Activated CD8-positive, alpha-beta T cell treated with anti-CD3 and anti-CD28 coated beads for 36 hours (primary cell): Measurements from ENCODE around the gene KIN. TPM values are rescaled to one million over a fixed set of nuclear protein-coding genes. Genes with fewer than 3 reads are reported as not detected.

Experiments
- ATAC-seq: fragments of 200-7000 bp; cut with Tn5 transposase; one replicate; pipeline ENCODE4 v1.10.0; 2021; ENCODE audit warnings: mild to moderate bottlenecking, moderate library complexity
- CTCF ChIA-PET: fragments of 350-600 bp; sonication (Branson Sonifier 250); formaldehyde crosslinking; loops from one replicate; lab custom pipeline; 2021; ENCODE audit warnings: antibody characterized with exemption; lab: Charles Lee
- POLR2A ChIA-PET: fragments of 350-600 bp; sonication (Branson Sonifier 250); formaldehyde crosslinking; loops from one replicate; lab custom pipeline; 2021; ENCODE audit warnings: antibody characterized with exemption; lab: Charles Lee
- DNase-seq: peaks from one replicate; pipeline ENCODE4 v3.0.0-alpha.2; 2020
- H3K27ac Mint-ChIP-seq: one replicate; pipeline ENCODE4 v1.8.0; 2021; ENCODE audit warnings: mild to moderate bottlenecking, mixed read lengths
- H3K27me3 Mint-ChIP-seq: one replicate; pipeline ENCODE4 v1.8.0; 2021; ENCODE audit warnings: mixed read lengths
- H3K36me3 Mint-ChIP-seq: one replicate; pipeline ENCODE4 v1.8.0; 2021; ENCODE audit warnings: low read depth, mixed read lengths
- H3K4me1 Mint-ChIP-seq: one replicate; pipeline ENCODE4 v1.8.0; 2021; ENCODE audit warnings: low read depth, mixed read lengths
- H3K4me3 Mint-ChIP-seq: one replicate; pipeline ENCODE4 v1.8.0; 2021; ENCODE audit warnings: mild to moderate bottlenecking, moderate library complexity, mixed read lengths
- H3K9me3 Mint-ChIP-seq: one replicate; pipeline ENCODE4 v1.8.0; 2021; ENCODE audit warnings: mixed read lengths
- intact Hi-C: fragments of 100-400 bp; cut with micrococcal nuclease; formaldehyde crosslinking; loops from one replicate; pipeline ENCODE4 v1.10.0; 2022
- total RNA-seq, 2 experiments: library from RNA; stranded (reverse); gene quantifications; one replicate each; pipeline ENCODE4 v1.2.3, GENCODE V29; 2021
- TF ChIP-seq, protein P1 (sequence below): fragments of 200-600 bp; IDR thresholded peaks from one replicate; pipeline ENCODE4 v1.8.0; 2022; ENCODE audit warnings: antibody characterized with exemption, mild to moderate bottlenecking

Gene KIN
- total RNA-seq, 2 experiments from 2014 or later, result 10.7 to 12.6 TPM

DNA sequence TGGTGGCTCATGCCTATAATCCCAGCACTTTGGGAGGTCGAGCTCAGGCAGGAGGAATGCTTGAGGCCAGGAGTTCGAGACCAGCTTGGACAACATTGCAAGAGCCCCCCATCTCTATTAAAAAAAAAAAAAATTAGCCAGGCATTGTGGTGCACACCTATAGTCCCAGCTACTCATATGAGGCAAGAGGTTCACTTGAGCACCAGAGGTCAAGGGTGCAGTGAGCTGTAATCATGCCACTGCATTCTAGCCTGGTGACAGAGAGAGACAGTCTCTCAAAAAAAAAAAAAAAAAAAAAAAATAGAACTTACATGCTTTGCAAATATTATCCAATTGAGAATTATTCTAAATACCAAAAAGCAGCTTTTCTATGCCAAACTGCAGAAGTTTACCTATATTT lies 11.0 kb downstream of the KIN start:
- ChIA-PET POLR2A (no interaction called here), CTCF (interaction anchor here (0.6 to 2.0 kb wide), 2 partner anchors 251 to 926 kb away, joined by 3 to 5 read pairs; no protein-coding TSS in a partner anchor)
- H3K27me3 Mint-ChIP-seq, result no peaks in the 10 kb centered on the region
- H3K4me1 Mint-ChIP-seq, result no peaks in the 10 kb centered on the region
- TF ChIP-seq, protein P1, sequence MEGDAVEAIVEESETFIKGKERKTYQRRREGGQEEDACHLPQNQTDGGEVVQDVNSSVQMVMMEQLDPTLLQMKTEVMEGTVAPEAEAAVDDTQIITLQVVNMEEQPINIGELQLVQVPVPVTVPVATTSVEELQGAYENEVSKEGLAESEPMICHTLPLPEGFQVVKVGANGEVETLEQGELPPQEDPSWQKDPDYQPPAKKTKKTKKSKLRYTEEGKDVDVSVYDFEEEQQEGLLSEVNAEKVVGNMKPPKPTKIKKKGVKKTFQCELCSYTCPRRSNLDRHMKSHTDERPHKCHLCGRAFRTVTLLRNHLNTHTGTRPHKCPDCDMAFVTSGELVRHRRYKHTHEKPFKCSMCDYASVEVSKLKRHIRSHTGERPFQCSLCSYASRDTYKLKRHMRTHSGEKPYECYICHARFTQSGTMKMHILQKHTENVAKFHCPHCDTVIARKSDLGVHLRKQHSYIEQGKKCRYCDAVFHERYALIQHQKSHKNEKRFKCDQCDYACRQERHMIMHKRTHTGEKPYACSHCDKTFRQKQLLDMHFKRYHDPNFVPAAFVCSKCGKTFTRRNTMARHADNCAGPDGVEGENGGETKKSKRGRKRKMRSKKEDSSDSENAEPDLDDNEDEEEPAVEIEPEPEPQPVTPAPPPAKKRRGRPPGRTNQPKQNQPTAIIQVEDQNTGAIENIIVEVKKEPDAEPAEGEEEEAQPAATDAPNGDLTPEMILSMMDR, result no peak
- intact Hi-C loops, result no loop called here
- DNase-seq (no peak), ATAC-seq (no peak)
- no peak overlapping the region for H3K4me3 Mint-ChIP-seq
- H3K36me3 Mint-ChIP-seq, result peaks cover 39% of the 10 kb centered on the region
- H3K9me3 Mint-ChIP-seq, result no peaks in the 10 kb centered on the region
- H3K27ac Mint-ChIP-seq, result no peak overlapping the region

DNA sequence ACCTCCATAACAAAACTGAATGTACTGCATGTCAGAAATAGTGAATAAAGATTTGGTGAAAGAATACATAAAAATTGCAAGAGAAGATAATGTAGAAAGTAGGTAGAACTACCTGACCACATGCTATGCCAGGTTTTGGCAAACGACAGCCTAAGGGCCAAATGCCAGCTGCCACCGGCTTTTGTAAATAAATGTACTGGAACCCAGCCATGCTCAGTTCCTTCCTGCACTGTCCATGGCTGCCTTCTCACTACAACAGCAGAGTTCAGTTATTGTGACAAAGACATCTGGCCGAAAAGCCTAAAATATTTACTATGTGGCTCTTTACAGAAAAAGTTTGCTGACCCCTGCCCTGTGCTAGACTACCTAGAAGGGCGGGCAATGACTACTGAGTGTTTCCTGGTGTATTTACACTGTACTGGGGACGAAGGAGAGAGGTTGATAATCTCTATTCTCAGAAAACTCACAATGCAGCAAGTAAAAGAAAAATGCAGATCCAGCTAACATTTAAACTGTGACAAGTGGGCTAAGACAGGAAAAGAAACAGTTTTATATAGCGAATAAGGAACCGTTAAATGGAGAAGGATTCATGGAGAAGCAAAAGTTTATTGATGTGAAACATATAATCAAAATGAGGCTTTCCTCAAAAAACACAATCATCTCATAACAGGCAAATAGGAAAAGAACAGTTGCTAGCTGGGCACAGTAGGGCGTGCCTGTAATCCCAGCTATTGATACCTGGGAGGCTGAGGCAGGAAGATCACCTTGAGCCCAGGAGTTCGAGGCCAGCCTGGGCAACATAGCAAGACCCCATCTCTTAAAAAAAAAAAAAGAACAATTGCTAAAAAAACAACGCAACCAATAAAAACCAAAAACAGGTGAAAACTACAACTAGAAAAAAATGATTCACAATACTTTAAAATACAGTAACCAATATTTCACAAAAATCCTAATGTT lies 13.7 kb downstream of the KIN start:
- intact Hi-C loops, result no loop called here
- TF ChIP-seq, protein P1, result no peak
- Mint-ChIP-seq H3K36me3 (peaks cover 36% of the 10 kb centered on the region), H3K9me3 (no peaks in the 10 kb centered on the region), H3K4me1 (no peaks in the 10 kb centered on the region), H3K27me3 (no peaks in the 10 kb centered on the region), H3K27ac (no peak overlapping the region), H3K4me3 (no peak overlapping the region)
- ATAC-seq (no peak), DNase-seq (no peak)
- POLR2A ChIA-PET, result no interaction called here
- CTCF ChIA-PET, result interaction anchor here (1.0 kb wide), 1 partner anchor 14 kb away, joined by 3 read pairs; the partner anchor contains the start of genes ATP5F1C and KIN

DNA sequence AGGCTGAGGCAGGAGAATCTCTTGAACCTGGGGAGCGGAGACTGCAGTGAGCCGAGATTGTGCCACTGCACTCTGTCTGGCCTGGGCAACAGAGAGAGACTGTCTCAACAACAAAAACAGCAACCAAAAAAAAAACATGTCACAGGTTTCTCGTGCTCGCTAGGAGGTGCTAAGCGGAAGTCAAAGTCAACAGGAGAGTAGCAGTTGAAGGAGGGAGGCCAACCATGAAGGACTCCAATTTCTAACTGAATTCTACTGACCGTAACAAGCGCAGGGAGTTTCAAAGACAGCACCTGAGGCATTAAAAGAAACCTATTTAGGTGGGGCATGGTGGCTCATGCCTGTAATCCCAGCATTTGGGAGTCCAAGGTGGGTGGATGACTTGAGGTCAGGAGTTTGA lies 19.4 kb downstream of the KIN start:
- Mint-ChIP-seq H3K27me3 (no peaks in the 10 kb centered on the region), H3K4me1 (no peaks in the 10 kb centered on the region), H3K36me3 (peaks cover 31% of the 10 kb centered on the region), H3K9me3 (no peaks in the 10 kb centered on the region), H3K27ac (no peak overlapping the region), H3K4me3 (no peak overlapping the region)
- CTCF ChIA-PET, result no interaction called here
- no peak for DNase-seq
- intact Hi-C loops, result no loop called here
- POLR2A ChIA-PET, result no interaction called here
- TF ChIP-seq, protein P1, result no peak
- ATAC-seq, result no peak

DNA sequence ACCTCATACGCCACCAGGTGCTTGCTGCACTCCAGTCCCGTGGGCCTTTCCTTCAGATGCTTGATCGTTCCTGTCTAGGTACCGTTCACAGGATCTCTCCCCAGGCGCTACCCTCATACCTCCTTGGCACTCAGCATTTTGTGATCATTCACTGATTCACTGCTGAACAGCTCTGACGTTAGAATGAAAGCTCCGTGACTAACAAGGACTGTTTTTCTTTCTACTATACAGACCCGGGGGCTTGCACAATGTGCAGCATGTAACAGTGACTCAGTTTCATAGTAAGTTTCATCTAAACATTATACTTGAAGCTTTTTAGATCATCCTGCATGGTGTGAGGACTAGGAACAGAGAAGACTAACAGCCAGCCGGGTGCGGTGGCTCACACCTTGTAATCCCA lies 20.6 kb downstream of the KIN start:
- CTCF ChIA-PET, result no interaction called here
- Mint-ChIP-seq H3K27ac (no peak overlapping the region), H3K36me3 (peaks cover 35% of the 10 kb centered on the region), H3K27me3 (no peaks in the 10 kb centered on the region), H3K9me3 (no peaks in the 10 kb centered on the region), H3K4me1 (no peaks in the 10 kb centered on the region), H3K4me3 (no peak overlapping the region)
- intact Hi-C loops, result no loop called here
- TF ChIP-seq, protein P1, result no peak
- POLR2A ChIA-PET, result no interaction called here
- ATAC-seq (no peak), DNase-seq (no peak)

DNA sequence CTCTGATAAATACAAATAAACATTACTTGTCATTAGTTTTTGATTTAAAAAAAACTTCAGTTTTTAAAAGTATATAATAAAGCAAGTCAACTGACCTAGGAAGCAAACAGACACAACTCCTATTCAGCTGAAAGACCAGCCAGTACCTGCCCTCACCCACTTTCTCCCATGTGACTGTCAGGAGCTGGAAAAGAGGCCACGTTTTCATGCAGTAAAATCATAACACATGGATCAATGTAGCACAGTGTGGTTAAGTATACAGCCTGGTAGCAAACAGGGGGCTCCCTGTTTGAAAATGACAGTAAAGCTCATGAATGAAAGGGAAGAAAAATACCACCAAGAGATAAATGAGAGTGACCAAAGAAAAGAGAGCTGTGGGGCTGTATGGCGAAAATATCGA lies 21.6 kb downstream of the KIN start:
- CTCF ChIA-PET, result interaction anchor here (1.0 to 1.1 kb wide), 2 partner anchors 10 to 241 kb away, joined by 3 read pairs; no protein-coding TSS in a partner anchor
- TF ChIP-seq, protein P1, result no peak
- ATAC-seq (no peak), DNase-seq (no peak)
- intact Hi-C loops, result no loop called here
- H3K9me3 Mint-ChIP-seq, result no peaks in the 10 kb centered on the region
- POLR2A ChIA-PET, result interaction anchor here (0.5 kb wide), 1 partner anchor 842 kb away, joined by 3 read pairs; no protein-coding TSS in a partner anchor
- H3K27me3 Mint-ChIP-seq, result no peaks in the 10 kb centered on the region
- peaks cover 32% of the 10 kb centered on the region for H3K36me3 Mint-ChIP-seq
- H3K27ac Mint-ChIP-seq, result no peak overlapping the region
- H3K4me1 Mint-ChIP-seq, result no peaks in the 10 kb centered on the region
- H3K4me3 Mint-ChIP-seq, result no peak overlapping the region
